HepG2 (cell line): ENCODE results near the gene MKRN2OS. TPM values are rescaled to one million over a fixed set of nuclear protein-coding genes. Genes with fewer than 3 reads are reported as not detected.

ENCODE experiments used
- ARID5B ChIP-seq: IDR thresholded peaks from 2 replicates; pipeline ENCODE4 v1.4.0; 2020; ENCODE audit warnings: mild to moderate bottlenecking, missing genetic modification reagents
- CAMTA2 ChIP-seq: sonication (generic); formaldehyde crosslinking; IDR thresholded peaks from 2 replicates; pipeline ENCODE4 v1.4.0; 2020; ENCODE audit warnings: mild to moderate bottlenecking, missing genetic modification reagents, borderline replicate concordance
- CENPT ChIP-seq: sonication (generic); formaldehyde crosslinking; IDR thresholded peaks from 2 replicates; pipeline ENCODE4 v1.8.0; 2022; ENCODE audit warnings: low read depth, mild to moderate bottlenecking, moderate library complexity, missing genetic modification reagents
- CREB1 ChIP-seq, 2 experiments: fragments of 450-650 bp in 1 of 2; IDR thresholded peaks; 2 replicates each; pipeline ENCODE4 v1.6.1; 2016 to 2017; ENCODE audit warnings: control low read depth in 1 of 2, mild to moderate bottlenecking in 1 of 2, missing compliant biosample characterization in 1 of 2, missing genetic modification characterization in 1 of 2
- GLI4 ChIP-seq: sonication (generic); formaldehyde crosslinking; IDR thresholded peaks from 2 replicates; pipeline ENCODE4 v1.5.1; 2020; ENCODE audit warnings: missing genetic modification reagents, mild to moderate bottlenecking, moderate library complexity, borderline replicate concordance
- HDAC2 ChIP-seq: sonication (generic); formaldehyde crosslinking; IDR thresholded peaks from 2 replicates; pipeline ENCODE4 v1.4.0; 2020; ENCODE audit warnings: missing genetic modification reagents
- HIVEP1 ChIP-seq: sonication (generic); formaldehyde crosslinking; IDR thresholded peaks from 2 replicates; pipeline ENCODE4 v1.4.0; 2020; ENCODE audit warnings: mild to moderate bottlenecking, missing genetic modification reagents
- HMGXB3 ChIP-seq: sonication (generic); formaldehyde crosslinking; IDR thresholded peaks from 2 replicates; pipeline ENCODE4 v1.4.0; 2020; ENCODE audit warnings: missing genetic modification reagents, borderline replicate concordance
- HOXA3 ChIP-seq: sonication (generic); formaldehyde crosslinking; IDR thresholded peaks from 2 replicates; pipeline ENCODE4 v1.5.0; 2020; ENCODE audit warnings: missing genetic modification reagents
- JUND ChIP-seq: sonication (generic); formaldehyde crosslinking; IDR thresholded peaks from 2 replicates; pipeline ENCODE4 v1.8.0; 2022; ENCODE audit warnings: mild to moderate bottlenecking, missing genetic modification reagents
- KAT2B ChIP-seq: fragments of 150-350 bp; IDR thresholded peaks from 2 replicates; pipeline ENCODE4 v1.6.1; 2014; ENCODE audit warnings: low read depth, low read length, borderline replicate concordance
- KDM5A ChIP-seq: fragments of 200-600 bp; sonication (generic); IDR thresholded peaks from 2 replicates; pipeline ENCODE4 v1.7.0; 2018; ENCODE audit warnings: antibody characterized with exemption, mild to moderate bottlenecking, low read length, borderline replicate concordance
- PAWR ChIP-seq: sonication (generic); formaldehyde crosslinking; IDR thresholded peaks from 2 replicates; pipeline ENCODE4 v1.4.0; 2020; ENCODE audit warnings: missing genetic modification reagents, mild to moderate bottlenecking, borderline replicate concordance
- POLR2G ChIP-seq: fragments of 200-400 bp; formaldehyde crosslinking; IDR thresholded peaks from 2 replicates; pipeline ENCODE4 v1.6.1; 2018; ENCODE audit warnings: mild to moderate bottlenecking, low read depth, low read length, moderate library complexity
- RCOR2 ChIP-seq: IDR thresholded peaks from 2 replicates; pipeline ENCODE4 v1.6.1; 2016; ENCODE audit warnings: missing biosample characterization, missing genetic modification reagents
- RXRA ChIP-seq: sonication (generic); formaldehyde crosslinking; IDR thresholded peaks from 2 replicates; pipeline ENCODE4 v1.5.1; 2020; ENCODE audit warnings: missing genetic modification reagents
- TRIM24 ChIP-seq: sonication (generic); formaldehyde crosslinking; IDR thresholded peaks from 2 replicates; pipeline ENCODE4 v1.8.0; 2022; ENCODE audit warnings: mild to moderate bottlenecking, missing genetic modification reagents
- ZBTB7A ChIP-seq: sonication (generic); formaldehyde crosslinking; IDR thresholded peaks from 2 replicates; pipeline ENCODE4 v1.8.0; 2022; ENCODE audit warnings: mild to moderate bottlenecking, missing genetic modification reagents
- ZMAT5 ChIP-seq: sonication (generic); formaldehyde crosslinking; IDR thresholded peaks from 2 replicates; pipeline ENCODE4 v1.5.0; 2020; ENCODE audit warnings: mild to moderate bottlenecking, low read depth, missing genetic modification reagents, borderline replicate concordance
- ZNF251 ChIP-seq: sonication (generic); formaldehyde crosslinking; IDR thresholded peaks from 2 replicates; pipeline ENCODE4 v1.9.0; 2021; ENCODE audit warnings: mild to moderate bottlenecking, missing genetic modification reagents
- ZNF253 ChIP-seq: sonication (generic); formaldehyde crosslinking; IDR thresholded peaks from 2 replicates; pipeline ENCODE4 v1.8.0; 2022; ENCODE audit warnings: mild to moderate bottlenecking, missing genetic modification reagents, borderline replicate concordance
- polyA plus RNA-seq, 8 experiments: library from polyadenylated mRNA; depleted of rRNA in 3 of 8; stranded (reverse) in 7 of 8; unstranded in 1 of 8; fragments of >200 nt; fragmentation: Illumina TruSeq in 4 of 8; extraction: Trizol in 4 of 8; gene quantifications; 2 replicates each; pipeline versions ENCODE4 v1.2.1 to v1.2.3, GENCODE V29; 2011 to 2016; ENCODE audit warnings: low read depth in 4 of 8, missing spikeins in 1 of 8, mixed read lengths in 1 of 8; ENCODE audit not compliant: insufficient read depth in 1 of 8
- total RNA-seq, 5 experiments: library from RNA; depleted of rRNA; stranded (reverse); fragments of >200 nt; fragmentation: Illumina TruSeq; extraction: Trizol; gene quantifications; 2 replicates each; pipeline ENCODE4 v1.2.3, GENCODE V29; 2016; ENCODE audit warnings: low read depth in 1 of 5

Gene MKRN2OS
- total and polyA plus RNA-seq, 2 of the 13 experiments (the other 11 are each of a cell fraction or from before 2014, with no cell fraction given), result not detected

DNA sequence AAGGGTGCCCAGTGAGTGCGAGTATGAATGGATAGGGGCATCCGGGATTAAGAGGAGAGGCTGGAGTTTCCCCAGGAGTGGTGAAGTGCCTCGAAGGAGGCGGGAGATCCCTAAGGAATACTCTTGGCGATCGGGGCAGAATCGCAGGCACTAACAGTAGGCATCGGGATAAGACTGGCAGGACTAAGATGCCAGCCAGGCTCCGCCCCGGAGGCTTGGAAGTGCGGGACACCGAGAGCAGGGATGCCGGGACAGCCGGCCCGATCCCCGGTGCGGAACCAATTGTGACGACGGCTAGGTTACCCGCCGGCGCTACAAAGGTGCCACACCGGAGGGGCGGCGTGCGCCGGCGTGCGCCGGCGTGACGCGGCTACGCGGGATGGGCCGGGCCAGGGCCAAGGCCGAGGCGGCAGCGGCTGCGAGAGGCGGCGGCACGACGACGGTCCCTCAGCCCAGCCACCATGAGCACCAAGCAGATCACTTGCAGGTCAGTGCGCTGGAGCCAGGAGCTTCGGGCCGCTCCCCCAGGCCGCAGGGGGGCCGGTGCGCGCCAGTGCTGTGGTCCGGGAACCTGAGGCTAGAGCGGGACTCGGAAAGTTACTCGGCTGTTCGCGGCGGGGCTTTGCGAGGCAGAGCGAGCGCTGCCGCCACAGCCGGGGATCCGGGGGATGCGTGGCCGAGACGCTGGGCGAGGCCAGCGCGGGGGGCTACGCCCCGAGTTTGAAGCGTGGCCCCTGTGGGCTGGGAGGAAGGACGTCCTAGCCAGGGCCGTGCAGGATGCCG is 11.6 kb upstream of the MKRN2OS start, which contains the start of gene MKRN2 (continued):
- no peak for TF ChIP-seq HMGXB3 (CRISPR knock-in tag)
- no peak for TF ChIP-seq ZMAT5 (CRISPR knock-in tag)
- no peak for TF ChIP-seq RCOR2 (CRISPR knock-in tag)
- peak; percentile 94 for TF ChIP-seq POLR2G
- TF ChIP-seq CREB1 (IDR thresholded peaks at IDR 0.05), result peak; percentile 81; the same call in 1 of the 2 replicates
- no peak for TF ChIP-seq CREB1 (CRISPR knock-in tag; IDR thresholded peaks at IDR 0.05)
- TF ChIP-seq CAMTA2 (CRISPR knock-in tag), result 0 out of 2 replicates have a peak, but pooled peaks have one; percentile 36
- TF ChIP-seq CENPT (CRISPR knock-in tag), result peak; percentile 22
- TF ChIP-seq ZNF251 (CRISPR knock-in tag), result no peak
- TF ChIP-seq KAT2B, result no peak
- TF ChIP-seq HOXA3 (CRISPR knock-in tag), result peak; percentile 92
- TF ChIP-seq TRIM24 (CRISPR knock-in tag), result no peak
- TF ChIP-seq HDAC2 (CRISPR knock-in tag), result peak; percentile 23; the same call in 1 of the 2 replicates
- TF ChIP-seq RXRA, result peak; percentile 61
- TF ChIP-seq ZNF253 (CRISPR knock-in tag), result 0 out of 2 replicates have a peak, but pooled peaks have one; percentile 69
- TF ChIP-seq ZBTB7A (CRISPR knock-in tag), result peak; percentile 51; the same call in 1 of the 2 replicates
- TF ChIP-seq PAWR, result no peak
- TF ChIP-seq ARID5B (CRISPR knock-in tag), result no peak; the same call in none of the 2 replicates
- TF ChIP-seq JUND (CRISPR knock-in tag), result 0 out of 2 replicates have a peak, but pooled peaks have one; percentile 48
- peak; percentile 73 for TF ChIP-seq KDM5A
- TF ChIP-seq GLI4 (CRISPR knock-in tag), result 0 out of 2 replicates have a peak, but pooled peaks have one; percentile 50
- TF ChIP-seq HIVEP1 (CRISPR knock-in tag), result no peak; the same call in 1 of the 2 replicates
